ENCODE results near the gene CTF1.
"Not testable (repeated sequence)": the region's sequence is repeated elsewhere in the genome, so short reads cannot be mapped to it uniquely, and the experiment has no call there.

Gene CTF1

GRCh38 chr16:30888856-30889499, 7.4 kb upstream of the CTF1 start:
- no peak for DNase-seq

- no peak for DNase-seq
Measured at GRCh38 chr16:30889721-30890120, 6.7 kb upstream of the CTF1 start.

GRCh38 chr16:30891043-30891823, 5.2 kb upstream of the CTF1 start:
- DNase-seq = not testable (repeated sequence)

GRCh38 chr16:30892670-30893416, 3.6 kb upstream of the CTF1 start:
- DNase-seq = no peak

GRCh38 chr16:30893417-30893743, 3.0 kb upstream of the CTF1 start:
- no peak for DNase-seq

GRCh38 chr16:30893744-30894539, 2.5 kb upstream of the CTF1 start, which contains the start of gene BCL7C:
BCL7C (minus strand) TSS chr16:30894077; CDS start chr16:30893944, 133 bp downstream.
- no peak for DNase-seq

GRCh38 chr16:30894540-30895368, 1.7 kb upstream of the CTF1 start:
- no peak for DNase-seq

- no peak for DNase-seq
Measured at GRCh38 chr16:30895627-30896260, 670 bp upstream of the CTF1 start.

GRCh38 chr16:30896889-30897733, 697 bp downstream of the CTF1 start:
- DNase-seq = peak; percentile 38

GRCh38 chr16:30899794-30900193, 3.4 kb downstream of the CTF1 start:
- no peak for DNase-seq

GRCh38 chr16:30900588-30900987, 4.2 kb downstream of the CTF1 start:
- DNase-seq = no peak

GRCh38 chr16:30901201-30902028, 5.0 kb downstream of the CTF1 start:
- DNase-seq = no peak

GRCh38 chr16:30902029-30902972, 5.9 kb downstream of the CTF1 start:
- DNase-seq = no peak

- DNase-seq = no peak
Measured at GRCh38 chr16:30903002-30903401, 6.6 kb downstream of the CTF1 start.

- DNase-seq = no peak
Measured at GRCh38 chr16:30903596-30903995, 7.2 kb downstream of the CTF1 start.

GRCh38 chr16:30904114-30904780, 7.8 kb downstream of the CTF1 start:
- no peak for DNase-seq

- DNase-seq = no peak
Measured at GRCh38 chr16:30907064-30907463, 10.7 kb downstream of the CTF1 start.

Measured in NCI-H1436 treated with DMSO at 0.1 percent for 48 hours (cell line).